Stomach (tissue), 4 donors: ENCODE measurements around the gene RSBN1L.

Source experiments
- CTCF ChIP-seq, 7 experiments: fragments of 450-650 bp in 4 of 7; fragments of 200-600 bp in 3 of 7; sonication (generic) in 3 of 7; IDR thresholded peaks; one replicate each; pipeline ENCODE4 v1.5.1; 2016 to 2019; ENCODE audit warnings: antibody characterized with exemption in 7 of 7, control low read depth in 2 of 7, mild to moderate bottlenecking in 1 of 7
- POLR2A ChIP-seq, 4 donors: fragments of 450-650 bp; IDR thresholded peaks; one replicate each; pipeline ENCODE4 v1.6.1; 2016; ENCODE audit warnings: antibody characterized with exemption in 4 of 4, control low read depth in 2 of 4, mild to moderate bottlenecking in 1 of 4, moderate library complexity in 1 of 4
- POLR2AphosphoS5 ChIP-seq, 3 donors: sonication (generic); formaldehyde crosslinking; IDR thresholded peaks; one replicate each; pipeline ENCODE4 v1.6.1; 2016; ENCODE audit warnings: antibody characterized with exemption in 3 of 3

GRCh38 chr7:77702968-77703472 is 6.8 kb downstream of the RSBN1L start:
- no peak for TF ChIP-seq POLR2AphosphoS5 (IDR thresholded peaks at IDR 0.05)
- TF ChIP-seq CTCF (IDR thresholded peaks at IDR 0.05), result no peak
- TF ChIP-seq POLR2A (IDR thresholded peaks at IDR 0.05), result no peak
